GM10847 (cell line): ENCODE data around the gene RPH3AL.

Source experiments
- POLR2A ChIP-seq: IDR thresholded peaks from 2 replicates; pipeline ENCODE4 v1.6.1; 2011; ENCODE audit not compliant: insufficient read length; ENCODE audit errors: extremely low read depth

RPH3AL gene

DNA sequence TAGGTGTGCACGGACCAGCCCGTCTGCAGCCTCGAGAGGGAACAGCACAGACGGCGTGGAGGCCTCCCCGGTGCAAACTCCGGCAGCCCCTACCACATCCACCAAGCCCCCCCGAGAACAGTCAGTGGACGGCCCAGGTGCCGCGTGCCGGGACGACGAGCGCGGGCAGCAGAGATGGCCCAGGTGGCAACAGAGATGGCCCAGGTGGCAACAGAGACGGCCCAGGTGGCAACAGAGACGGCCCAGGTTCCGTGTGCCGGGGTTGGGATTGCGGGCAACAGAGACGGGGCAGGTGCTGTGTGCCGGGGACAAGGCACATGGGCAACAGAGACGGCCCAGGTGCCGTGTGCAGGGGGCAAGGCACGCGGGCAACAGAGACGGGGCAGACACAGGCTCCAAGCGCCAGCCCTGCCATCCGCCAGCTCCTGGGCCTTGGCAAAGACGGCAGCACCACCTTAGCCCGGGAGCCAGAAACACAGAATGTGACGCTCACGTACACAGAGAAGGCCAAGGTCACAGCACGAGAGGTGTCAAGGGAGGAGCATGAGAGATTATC lies 31.1 kb downstream of the RPH3AL start:
- TF ChIP-seq POLR2A = no peak

DNA sequence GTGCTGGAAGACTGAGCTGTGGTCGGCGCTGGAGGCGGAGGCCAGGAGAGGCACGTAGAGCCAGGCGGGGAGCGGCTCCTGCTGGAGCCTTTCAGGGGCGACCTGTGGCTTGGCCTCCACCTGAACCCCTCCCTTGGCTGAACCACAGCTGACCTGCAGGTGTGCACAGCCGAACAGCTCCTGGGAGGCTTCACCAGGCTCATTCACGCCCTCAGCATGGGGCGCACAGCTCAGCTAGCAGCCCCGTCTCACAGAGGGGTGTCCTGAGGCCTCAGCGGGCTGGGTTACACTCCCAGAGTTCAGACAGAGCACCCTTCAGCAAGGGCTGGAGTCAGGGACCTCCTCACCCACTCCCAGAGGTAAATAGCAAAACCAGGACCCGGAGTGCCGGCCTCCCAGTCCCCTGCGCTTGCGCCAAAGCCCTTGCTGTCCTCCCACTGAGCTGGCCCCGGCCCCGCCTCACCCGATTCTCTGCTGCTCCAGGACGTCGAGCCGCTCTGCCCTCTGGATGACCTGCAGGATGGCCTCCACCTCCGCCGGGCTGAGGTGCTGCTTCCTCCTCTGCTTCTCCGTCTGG lies 31.7 kb downstream of the RPH3AL start:
- TF ChIP-seq POLR2A = no peak

DNA sequence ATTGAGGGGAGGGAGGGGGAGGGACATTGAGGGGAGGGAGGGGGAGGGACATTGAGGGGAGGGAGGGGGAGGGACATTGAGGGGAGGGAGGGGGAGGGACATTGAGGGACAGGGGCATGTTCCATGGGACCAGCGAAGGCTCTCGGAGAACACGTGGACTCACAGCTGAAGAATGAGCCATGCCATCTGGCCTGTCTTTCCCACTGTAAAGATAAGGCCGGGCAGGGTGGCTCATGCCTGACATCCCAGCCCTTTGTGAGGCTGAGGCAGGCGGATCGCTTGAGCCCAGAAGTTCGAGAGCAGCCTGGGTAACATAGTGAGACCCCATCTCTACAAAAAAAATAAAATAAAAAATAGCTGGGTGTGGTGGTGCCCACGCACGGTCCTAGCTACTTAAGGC lies 32.5 kb downstream of the RPH3AL start:
- no peak for TF ChIP-seq POLR2A

DNA sequence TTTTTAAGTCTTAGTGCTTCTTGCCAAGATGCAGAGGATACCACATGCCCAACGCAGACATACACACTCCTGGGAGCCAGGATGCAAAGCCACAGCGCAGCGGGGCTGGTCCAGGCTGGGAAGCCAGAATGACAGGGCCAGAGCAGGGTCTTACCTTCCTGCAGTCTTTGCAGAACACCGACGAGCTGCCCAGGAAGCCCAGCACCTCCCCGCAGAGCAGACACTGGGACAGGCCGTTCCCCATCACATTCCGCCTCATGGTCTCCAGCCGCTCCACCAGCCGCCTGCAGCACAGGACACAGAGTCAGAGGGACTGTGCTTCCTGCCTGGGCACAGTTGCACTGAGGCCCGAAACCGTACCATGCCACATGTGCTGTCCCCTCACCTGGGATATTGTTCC lies 33.3 kb downstream of the RPH3AL start:
- no peak for TF ChIP-seq POLR2A

DNA sequence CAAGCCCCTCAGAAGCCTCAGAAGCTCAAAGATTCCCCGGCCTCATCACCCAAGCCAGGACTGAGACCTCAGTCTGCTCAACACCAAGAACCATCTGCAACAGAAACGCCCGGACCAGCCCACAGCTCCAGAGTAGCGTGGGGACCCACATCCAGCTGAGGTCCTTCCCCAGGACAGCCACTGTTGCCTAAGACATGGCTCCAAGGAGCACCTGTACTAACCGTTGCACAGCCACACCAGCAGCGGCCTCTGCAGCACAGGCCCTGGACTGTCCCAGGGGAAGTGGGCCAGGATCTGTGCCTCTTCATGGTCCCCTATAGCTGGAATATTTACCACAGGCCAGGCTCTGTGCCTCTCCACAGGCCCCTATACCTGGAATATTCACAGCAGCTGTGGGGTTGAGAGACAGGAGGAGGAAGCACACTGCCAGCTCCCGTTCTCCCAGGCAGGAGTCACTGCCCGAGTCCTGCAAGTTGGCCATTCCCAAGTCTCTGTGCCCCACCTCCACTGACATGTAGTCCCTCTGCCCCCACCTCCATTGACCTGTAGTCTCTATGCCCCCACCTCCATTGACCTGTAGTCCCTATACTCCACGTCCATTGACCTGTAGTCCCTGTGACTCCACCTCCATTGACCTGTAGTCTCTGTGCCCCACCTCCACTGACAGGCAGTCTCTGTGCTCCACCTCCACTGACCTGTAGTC lies 38.5 kb downstream of the RPH3AL start:
- TF ChIP-seq POLR2A = no peak

DNA sequence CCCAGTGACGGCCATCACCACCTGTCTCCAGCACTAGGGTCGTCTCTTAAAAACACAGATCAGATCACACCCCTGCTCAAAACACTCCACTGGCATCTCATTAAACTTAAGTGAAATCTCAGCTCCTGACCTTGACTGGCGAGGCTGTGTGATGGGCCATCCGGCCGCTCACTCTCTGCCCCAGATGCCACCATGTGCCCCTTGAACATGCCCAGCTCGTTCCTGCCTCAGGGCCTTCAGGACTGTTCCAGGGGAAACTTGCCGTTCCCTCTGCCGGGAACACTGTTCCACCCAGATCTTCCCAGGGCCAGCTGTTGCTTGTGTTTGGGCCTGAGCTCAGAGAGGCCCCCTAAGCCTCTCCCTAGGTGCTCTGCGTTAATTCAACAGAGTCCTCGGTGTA lies 39.4 kb downstream of the RPH3AL start:
- no peak for TF ChIP-seq POLR2A

DNA sequence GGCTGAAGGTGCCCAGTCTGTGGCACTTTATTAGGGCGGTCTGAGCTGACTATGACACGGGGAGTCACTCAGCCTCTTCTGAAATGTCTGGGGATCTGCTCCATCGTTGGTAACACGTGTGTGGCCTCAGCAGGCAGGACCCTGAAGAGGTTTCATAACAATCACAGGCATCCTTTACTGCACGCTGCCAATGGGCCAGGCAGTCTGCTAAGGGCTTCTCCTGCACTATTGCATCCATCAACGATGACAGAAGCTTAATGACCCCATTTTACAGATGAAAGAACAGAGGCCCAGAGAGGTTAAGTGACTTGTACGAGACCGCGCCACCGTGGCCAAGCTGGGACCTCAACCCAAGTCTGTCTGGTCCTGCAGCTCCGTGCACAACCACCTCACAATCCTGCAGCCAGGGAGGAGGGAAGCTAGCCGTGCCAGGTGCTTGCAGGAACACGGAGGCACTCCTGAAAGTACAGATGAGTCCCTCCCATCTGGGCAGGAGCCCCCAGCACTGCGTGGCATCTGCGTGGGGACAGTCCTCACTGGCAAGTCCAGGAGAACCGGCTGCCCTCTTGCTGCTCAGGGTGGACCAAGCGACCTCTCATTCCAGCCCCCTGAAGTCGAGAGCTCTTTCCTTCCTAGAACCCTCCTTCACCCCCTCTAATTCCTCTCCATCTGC lies 40.0 kb downstream of the RPH3AL start:
- no peak for TF ChIP-seq POLR2A

DNA sequence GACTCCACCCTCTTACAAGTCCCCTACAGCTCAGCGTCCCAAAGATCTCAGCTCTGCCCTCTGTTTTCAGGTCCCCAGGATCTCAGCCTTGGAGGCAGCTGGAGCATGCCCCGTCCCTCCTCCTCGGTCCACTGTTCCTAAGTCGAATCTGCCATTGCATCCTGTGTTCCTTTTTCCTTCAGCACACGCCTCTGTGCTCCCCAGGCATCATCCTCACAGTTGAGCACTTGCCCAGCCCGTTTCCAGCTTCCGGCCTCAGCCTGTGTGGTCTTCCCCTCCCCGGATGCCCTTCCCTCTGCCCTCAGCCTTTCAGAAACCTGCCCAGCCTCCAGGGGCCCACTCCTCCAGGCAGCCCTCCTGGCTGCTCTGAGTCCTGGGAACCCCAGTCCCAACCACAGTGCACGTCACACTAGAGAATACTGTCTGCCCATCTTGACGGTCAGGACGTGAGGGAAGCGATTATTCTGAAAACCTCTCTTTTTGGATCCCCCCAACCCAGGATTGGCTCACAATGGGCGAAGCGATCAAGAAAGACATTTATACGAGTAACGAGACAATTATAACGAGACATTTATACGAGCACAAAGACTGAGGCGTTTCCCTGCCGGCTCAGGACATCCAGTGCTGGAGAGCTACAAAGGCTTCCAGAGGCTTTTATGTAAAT lies 41.4 kb downstream of the RPH3AL start:
- no peak for TF ChIP-seq POLR2A

DNA sequence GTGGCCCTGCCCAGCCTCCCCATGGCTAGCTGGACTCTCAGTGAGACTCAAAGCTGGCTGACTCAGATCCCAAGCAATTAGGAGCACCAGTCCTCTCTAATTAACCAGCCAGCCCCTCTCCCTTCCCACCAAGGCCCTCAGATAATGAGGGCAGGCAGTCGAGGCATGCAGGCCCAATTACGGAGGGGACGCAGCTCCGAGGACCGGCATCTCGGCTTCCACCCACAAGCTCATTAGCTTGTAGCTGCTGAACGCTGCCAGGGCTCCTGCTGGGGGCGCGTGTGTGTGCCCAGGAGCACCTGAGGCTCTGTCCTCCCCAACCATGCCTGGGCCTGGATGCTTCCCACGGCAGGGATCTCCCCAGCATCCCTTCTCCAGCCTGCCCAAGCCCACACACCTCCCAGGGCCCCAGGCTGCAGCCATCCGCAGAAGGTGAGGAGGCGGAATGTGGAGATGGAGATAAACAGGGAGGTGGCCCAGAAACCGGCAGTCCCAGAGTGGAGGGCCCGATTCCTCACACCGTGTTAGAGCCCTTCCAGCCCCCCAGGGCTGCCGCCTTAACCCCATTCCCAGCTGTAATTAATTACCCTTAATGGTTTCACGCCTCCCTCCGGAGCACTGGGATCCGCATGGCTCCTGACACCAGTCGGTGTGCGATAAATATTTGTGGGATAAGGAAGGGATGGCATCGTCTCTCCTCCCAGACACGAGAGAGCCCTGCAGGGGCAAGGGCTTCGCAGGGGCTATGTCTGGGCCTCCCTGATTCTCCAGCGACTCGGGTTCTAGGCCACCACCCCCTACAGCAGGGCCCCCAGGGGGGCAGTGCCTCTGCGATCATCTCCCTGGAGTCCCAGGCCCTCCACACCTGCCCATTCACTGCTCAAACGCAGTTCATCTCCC lies 42.2 kb downstream of the RPH3AL start:
- TF ChIP-seq POLR2A = no peak

DNA sequence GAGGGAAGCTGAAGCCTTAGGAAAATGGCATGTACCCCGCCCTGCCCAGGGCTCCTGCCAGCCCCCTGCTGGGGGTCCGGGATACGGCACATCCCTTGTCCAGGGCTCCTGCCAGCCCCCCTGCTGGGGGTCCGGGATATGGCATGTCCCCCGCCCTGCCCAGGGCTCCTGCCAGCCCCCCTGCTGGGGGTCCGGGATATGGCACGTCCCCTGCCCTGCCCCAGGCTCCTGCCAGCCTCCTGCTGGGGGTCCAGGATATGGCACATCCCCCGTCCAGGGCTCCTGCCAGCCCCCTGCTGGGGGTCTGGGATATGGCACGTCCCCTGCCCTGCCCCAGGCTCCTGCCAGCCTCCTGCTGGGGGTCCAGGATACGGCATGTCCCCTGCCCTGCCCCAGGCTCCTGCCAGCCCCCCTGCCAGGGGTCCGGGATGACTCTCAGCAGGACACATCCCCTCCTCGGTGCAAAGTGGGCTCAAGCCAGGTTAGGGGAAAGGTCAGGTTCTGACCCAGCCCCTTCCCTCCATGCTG lies 43.2 kb downstream of the RPH3AL start:
- no peak for TF ChIP-seq POLR2A

DNA sequence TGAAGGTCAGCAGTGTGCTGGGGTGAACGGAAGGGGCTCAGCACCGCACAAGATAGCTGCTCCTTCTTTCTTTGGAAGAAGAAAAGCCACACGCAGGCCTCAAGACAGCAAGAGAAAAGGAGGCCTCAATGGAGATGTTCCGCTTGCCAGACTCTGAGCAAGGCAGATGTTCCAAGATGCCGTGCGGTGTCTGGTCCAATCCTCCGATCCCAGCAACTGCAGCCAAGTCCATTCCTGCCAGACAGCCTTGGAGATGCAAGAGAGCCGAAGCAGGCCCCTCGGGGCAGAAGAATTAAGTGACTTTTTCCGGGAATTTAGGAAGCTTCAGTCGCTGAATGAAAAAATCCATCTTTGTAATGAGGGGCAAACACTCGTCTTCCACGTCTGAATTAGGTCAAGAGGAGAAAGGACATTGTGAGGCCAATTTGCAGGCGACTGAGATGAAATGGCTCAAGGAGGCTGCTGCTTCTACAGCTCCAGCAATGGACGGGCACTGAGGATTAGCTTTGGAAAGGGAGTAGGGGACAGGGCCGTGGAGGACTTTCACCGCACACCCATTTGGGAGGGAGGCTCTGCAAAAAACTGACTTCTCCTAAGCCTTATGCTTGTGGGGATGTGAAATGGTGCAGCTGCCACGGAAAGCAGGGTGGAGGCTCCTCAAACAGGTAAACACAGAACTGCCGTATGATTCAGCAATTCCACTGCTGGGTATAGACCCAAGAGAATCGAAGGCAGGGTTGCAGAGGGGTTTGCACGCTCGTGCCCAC lies 44.7 kb downstream of the RPH3AL start:
- TF ChIP-seq POLR2A = no peak

DNA sequence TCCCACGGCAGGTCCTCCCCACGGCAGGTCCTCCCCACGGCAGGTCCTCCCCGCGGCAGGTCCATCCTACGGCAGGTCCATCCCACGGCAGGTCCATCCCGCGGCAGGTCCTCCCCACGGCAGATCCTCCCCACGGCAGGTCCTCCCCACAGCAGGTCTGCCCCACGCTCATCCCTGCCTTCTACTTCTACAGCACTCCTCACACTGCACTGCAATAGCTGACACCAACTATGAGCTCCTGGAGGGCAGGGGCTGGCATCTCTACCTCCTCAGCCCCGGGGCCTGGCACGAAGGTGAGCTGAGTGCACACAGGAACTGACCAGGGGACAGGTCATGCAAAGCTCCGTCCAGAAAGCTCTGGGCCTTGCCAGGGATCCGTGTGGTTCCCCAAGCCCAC lies 45.3 kb downstream of the RPH3AL start:
- TF ChIP-seq POLR2A = no peak

DNA sequence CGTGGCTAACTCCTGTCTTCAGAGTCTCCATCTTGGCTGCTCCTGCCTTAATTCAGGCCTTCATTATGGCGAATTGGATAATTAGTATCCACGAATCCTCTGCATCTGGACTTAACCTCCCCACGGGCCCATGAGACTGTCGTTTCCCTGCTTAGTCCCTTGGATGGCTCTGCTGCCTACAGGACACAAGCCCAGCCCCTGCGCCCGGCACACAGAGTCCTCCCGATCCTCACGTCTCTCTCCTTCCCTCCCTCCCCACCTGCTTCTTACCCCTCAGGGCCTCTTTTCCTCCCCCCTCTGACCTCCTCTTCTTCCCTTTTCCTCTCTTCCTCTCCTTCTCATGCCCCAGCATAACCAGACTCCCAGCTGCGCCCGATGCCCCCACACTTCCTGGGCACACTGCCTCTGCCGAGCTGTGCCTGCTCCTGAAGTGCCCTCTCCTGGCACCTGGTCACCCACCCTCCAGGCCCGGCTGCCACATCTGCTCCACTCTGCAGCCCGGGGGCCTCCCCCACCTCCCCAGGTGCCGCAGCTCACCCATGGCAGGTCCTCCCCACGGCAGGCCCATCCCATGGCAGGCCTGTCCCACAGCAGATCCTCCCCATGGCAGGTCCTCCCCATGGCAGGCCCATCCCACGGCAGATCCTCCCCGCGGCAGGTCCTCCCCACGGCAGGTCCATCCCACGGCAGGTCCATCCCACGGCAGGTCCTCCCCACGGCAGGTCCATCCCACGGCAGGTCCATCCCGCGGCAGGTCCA lies 45.9 kb downstream of the RPH3AL start:
- TF ChIP-seq POLR2A = no peak
